Brain microvascular endothelial cell (primary cell): ENCODE measurements around the gene COL23A1.

Experiments used
- DNase-seq: peaks from one replicate; pipeline ENCODE4 v3.0.0-alpha.2; 2020
- H3K27ac ChIP-seq: fragments of 250-450 bp; sonication (Bioruptor Pico); 2 replicates; pipeline ENCODE4 v1.5.1; 2020; ENCODE audit warnings: mild to moderate bottlenecking, moderate library complexity
- H3K27me3 ChIP-seq: fragments of 250-450 bp; sonication (Bioruptor Pico); replicated peaks from 2 replicates; pipeline ENCODE4 v1.5.1; 2020; ENCODE audit warnings: mild to moderate bottlenecking
- H3K36me3 ChIP-seq: fragments of 250-450 bp; sonication (Bioruptor Pico); replicated peaks from 2 replicates; pipeline ENCODE4 v1.5.1; 2020; ENCODE audit warnings: mild to moderate bottlenecking
- H3K4me3 ChIP-seq: 2 replicates; pipeline ENCODE4 v1.5.1; 2011; ENCODE audit warnings: low read depth, mild to moderate bottlenecking, control low read depth, low read length, moderate library complexity
- in situ Hi-C: cut with HindIII; loops from 2 replicates; pipeline ENCODE4 v1.10.0; 2017; ENCODE audit warnings: low sequenced_read_pairs, low pct_ligation_motif_present
- TF ChIP-seq, protein P1 (sequence below): IDR thresholded peaks from 2 replicates; pipeline ENCODE4 v1.5.1; 2011; ENCODE audit warnings: low read depth, mild to moderate bottlenecking, moderate library complexity, low read length, control low read depth, inconsistent platforms; ENCODE audit errors: missing control alignments

Gene COL23A1

GRCh38 chr5:178595150-178595549, 5.0 kb upstream of the COL23A1 start:
- no peak overlapping the region for H3K27ac ChIP-seq
- TF ChIP-seq, protein P1, sequence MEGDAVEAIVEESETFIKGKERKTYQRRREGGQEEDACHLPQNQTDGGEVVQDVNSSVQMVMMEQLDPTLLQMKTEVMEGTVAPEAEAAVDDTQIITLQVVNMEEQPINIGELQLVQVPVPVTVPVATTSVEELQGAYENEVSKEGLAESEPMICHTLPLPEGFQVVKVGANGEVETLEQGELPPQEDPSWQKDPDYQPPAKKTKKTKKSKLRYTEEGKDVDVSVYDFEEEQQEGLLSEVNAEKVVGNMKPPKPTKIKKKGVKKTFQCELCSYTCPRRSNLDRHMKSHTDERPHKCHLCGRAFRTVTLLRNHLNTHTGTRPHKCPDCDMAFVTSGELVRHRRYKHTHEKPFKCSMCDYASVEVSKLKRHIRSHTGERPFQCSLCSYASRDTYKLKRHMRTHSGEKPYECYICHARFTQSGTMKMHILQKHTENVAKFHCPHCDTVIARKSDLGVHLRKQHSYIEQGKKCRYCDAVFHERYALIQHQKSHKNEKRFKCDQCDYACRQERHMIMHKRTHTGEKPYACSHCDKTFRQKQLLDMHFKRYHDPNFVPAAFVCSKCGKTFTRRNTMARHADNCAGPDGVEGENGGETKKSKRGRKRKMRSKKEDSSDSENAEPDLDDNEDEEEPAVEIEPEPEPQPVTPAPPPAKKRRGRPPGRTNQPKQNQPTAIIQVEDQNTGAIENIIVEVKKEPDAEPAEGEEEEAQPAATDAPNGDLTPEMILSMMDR: no peak
- H3K4me3 ChIP-seq: no peak overlapping the region
- in situ Hi-C loops: no loop called here
- H3K36me3 ChIP-seq: peaks cover 2% of the 10 kb centered on the region
- no peak for DNase-seq
- H3K27me3 ChIP-seq: no peaks in the 10 kb centered on the region

- TF ChIP-seq, protein P1: no peak
- in situ Hi-C loops: no loop called here
- no peaks in the 10 kb centered on the region for H3K36me3 ChIP-seq
- no peak overlapping the region for H3K27ac ChIP-seq
- H3K27me3 ChIP-seq: peaks cover 27% of the 10 kb centered on the region
- no peak overlapping the region for H3K4me3 ChIP-seq
- DNase-seq: no peak
Observed at GRCh38 chr5:178590924-178591423, 781 bp upstream of the COL23A1 start.

DNA sequence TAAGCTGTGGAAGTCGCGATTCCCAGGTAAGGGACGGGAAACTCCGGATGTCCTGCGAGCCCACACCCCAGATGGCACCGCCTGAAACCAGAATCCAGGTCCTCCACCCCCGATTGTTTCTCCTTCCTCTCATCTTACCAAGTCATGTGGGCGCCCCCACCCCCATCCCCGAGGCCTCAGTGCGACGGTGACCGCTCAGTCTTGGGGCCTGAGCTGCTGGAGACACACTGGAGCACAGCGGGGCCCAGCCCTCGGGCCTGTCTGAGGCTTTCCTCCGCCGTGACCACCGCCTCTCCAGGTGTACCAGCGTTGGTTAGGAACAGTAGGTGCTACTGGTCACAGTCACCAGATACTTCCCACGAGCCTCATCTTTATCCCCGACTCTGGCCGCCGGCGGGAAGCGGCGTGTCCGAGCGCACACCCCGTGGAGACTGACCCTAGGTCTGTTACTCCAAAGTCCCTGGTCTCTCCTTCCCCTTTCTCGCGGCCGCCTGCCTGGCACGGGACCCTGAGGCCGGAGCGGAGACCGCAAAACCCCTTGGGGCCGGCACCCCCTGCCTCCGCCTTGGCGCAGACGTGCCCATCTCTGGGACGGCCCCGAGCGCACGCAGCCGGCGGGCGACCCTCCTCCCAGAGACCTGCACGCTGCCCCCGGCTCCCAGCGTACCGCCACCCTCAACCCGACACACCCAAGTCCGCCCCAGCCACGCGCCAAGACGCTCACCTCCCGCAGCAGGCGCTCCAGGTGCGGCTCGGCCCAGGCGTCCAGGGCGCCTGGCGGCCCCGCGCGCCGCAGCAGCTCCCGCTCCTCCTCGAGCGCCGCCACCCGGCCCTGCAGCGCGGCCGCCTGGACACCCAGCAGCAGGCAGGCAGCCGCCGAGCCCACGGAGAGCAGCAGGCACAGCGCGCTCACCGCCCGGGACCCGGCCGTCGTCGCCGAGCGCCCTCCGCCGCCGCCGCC, 733 bp downstream of the COL23A1 start:
- Histone ChIP-seq H3K27me3 (peaks cover 28% of the 10 kb centered on the region), H3K4me3 (no peak overlapping the region), H3K36me3 (no peaks in the 10 kb centered on the region), H3K27ac (no peak overlapping the region)
- no peak for DNase-seq
- in situ Hi-C loops: no loop called here
- TF ChIP-seq, protein P1: no peak

DNA sequence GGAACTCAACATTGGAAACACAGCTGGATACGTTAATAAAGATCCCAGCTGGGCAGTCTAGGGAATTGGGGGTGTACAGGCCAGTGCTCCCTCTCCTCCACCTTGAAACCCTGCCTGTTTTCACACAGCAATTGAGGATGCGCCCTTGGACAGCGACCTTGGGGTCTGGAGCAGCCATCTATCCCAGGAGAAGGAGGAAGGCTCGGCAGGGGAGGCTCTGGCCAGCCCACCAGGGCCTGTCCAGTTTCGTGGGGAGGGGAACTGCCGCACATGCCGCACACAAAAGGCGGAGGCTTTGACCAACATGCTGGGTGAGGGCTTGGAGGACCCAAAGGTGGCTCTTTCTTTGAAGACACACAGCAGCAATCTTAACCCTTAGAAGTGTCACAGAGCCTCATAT, 1.4 kb downstream of the COL23A1 start:
- in situ Hi-C loops: no loop called here
- H3K4me3 ChIP-seq: no peak overlapping the region
- no peaks in the 10 kb centered on the region for H3K36me3 ChIP-seq
- peaks cover 28% of the 10 kb centered on the region for H3K27me3 ChIP-seq
- TF ChIP-seq, protein P1: no peak
- DNase-seq: no peak
- no peak overlapping the region for H3K27ac ChIP-seq

DNA sequence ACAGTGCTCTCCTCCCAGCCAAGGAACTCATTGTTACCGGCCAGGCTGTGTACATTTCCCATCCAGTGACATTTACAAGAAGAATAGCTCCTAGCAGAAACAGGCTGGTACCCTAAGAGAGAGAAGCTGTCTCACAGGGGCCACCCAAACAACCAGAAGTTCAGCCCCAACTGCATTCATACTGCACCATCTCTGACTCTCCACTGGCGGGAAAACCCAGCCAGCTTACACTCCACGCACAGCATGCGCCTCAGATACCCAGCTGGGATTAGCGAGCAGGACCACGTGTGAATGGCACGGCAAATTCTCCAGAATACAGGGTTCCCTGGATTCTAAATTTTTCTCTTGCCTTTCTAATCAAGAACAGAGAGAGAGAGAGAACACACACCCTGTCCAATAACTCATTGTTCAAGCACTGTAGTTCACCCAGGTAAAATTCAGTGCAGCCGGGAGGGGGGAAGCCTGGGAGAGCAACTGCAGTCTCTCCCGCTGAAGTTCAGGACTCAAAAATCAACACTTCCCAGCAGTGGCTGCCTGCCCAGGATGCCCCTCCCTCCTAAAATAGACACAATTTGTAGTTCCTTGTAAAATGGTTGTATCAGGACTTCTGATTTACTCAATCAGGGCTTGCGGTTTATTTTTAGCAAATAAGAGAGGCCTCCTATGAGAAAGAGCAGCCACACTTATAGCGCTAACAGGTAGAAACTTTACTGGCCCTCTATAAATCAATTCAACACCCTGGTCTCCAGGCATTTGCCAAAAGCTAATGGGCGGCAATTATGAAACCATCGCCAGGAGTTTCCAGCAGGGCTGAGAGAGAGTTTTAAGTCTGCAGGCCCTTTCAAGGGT, 2.2 kb downstream of the COL23A1 start:
- Histone ChIP-seq H3K27ac (no peak overlapping the region), H3K36me3 (no peaks in the 10 kb centered on the region), H3K4me3 (no peak overlapping the region), H3K27me3 (peaks cover 28% of the 10 kb centered on the region)
- in situ Hi-C loops: no loop called here
- TF ChIP-seq, protein P1: no peak
- no peak for DNase-seq
